CD4-positive, alpha-beta T cell treated with Interleukin-15 for 1 hour (primary cell): ENCODE results near the gene FAM227A.

ENCODE experiments used
- DNase-seq: peaks from one replicate; pipeline ENCODE4 v3.0.0-alpha.2; 2020

The FAM227A gene

DNA sequence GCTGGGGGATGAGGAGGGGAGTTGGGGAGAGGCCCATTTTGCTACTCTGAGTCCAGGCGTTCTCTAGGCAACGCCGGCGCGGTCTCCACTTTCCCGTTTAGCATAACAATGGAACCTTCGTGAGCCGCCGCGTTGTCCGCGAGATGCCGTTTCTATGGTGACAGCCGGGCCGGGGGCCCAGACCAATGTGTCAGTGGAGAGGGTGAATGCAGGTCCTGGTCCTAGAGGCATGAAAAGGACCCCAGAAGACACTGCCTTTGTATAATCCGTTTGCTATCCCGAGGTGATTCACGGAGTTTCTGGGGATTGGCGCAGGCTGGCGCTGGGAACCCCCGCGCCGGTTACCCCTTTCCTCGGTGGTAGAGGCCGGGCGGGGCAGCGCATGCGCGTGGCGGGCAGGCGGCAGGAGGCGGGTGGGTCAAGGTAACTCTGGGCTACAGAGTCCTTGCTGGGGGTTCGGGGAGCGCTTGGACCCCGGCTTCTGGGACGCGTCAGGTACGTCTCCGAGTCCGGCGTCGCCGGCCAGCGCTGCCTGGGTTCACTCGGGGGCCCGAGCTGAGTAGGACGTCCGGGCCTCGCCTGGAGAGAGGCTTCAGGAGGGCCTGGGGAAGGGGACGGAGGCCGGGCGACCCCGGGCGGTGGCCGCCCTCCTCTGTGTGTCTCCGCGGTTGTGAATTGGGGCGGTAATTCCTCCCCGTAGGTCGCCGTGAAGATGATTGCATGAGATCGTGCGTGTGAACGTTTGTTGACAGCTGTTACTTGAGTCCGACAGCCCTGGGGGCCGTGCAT, at the start of gene FAM227A, which contains the start of gene CBY1:
Gene FAM227A (minus strand): TSS at position 137 of the 789 bp plus-strand sequence. CDS start 6,224 bp downstream, outside the sequence.
Gene CBY1 (plus strand): TSS at position 383 of the 789 bp plus-strand sequence. CDS start 11,417 bp downstream, outside the sequence.
- peak; percentile 85 for DNase-seq

DNA sequence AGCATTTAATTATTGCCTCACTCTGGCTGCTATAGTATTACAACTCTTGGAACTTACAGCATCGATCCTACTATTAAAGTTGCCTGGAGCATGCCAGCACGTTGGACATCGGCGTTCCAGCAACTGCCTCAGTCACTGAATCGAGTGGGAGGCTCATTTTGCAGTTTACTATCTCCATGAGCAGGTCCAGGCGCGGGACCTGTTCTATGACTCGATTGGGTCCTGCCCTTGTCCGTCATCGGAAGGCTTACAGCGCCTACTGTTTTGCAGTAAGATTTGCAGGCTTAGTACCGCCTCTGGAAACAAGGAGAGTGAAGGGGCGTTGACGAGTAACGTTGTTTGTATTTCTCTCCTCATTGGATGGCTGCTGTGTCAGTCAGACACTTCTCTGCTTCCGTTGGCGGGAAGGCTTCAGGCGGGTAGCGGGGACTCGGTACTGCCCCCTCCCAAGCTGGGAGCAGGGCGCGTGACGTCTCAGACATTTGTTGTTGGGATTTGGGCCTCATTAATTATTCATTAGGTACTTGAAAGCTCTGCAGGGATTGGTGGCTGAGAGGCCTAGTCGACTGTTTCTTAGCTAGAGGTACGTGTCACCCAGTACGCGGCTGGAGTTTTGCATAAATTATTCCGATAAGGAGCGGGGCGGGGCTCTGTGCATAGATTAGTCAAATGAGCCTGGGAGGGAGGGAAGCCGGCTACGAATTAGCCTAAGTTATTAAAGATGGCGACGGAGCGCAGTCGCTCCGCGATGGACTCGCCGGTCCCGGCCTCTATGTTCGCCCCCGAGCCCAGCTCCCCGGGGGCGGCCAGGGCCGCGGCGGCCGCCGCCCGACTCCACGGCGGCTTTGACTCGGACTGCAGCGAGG, 49.3 kb upstream of the FAM227A start, which contains the start of gene GTPBP1:
Gene GTPBP1 (plus strand): TSS at position 710 of the 866 bp plus-strand sequence. CDS start 12 bp downstream, at position 722.
- DNase-seq, result peak; percentile 100

DNA sequence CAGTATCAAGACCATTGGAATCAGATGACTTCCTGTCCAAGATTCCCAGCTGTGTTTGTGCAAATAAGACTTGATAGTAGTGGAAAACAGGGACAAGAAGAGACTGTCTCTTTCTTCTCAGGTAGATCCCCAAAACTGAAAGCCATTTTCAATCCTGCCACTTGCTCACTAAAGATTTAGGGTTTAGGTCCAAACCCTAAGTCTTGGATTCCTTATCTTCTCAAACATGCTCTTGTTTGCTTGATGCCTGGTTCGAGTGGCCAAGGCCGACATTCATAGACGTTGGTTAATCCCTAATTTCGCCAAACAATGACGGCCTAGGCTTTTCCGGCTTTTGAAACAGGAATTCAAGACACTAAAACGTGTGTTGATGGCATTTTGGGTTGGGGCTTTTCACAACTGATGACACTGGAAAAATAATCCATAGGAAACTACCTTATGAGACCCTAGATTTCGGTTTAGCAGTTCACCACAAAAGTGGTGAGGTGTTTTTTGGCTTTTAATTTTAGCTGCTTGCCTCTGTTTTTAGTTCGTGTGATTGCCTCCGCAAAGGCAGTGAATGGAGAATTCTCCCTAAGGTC, 48.6 kb upstream of the FAM227A start:
- no peak for DNase-seq

DNA sequence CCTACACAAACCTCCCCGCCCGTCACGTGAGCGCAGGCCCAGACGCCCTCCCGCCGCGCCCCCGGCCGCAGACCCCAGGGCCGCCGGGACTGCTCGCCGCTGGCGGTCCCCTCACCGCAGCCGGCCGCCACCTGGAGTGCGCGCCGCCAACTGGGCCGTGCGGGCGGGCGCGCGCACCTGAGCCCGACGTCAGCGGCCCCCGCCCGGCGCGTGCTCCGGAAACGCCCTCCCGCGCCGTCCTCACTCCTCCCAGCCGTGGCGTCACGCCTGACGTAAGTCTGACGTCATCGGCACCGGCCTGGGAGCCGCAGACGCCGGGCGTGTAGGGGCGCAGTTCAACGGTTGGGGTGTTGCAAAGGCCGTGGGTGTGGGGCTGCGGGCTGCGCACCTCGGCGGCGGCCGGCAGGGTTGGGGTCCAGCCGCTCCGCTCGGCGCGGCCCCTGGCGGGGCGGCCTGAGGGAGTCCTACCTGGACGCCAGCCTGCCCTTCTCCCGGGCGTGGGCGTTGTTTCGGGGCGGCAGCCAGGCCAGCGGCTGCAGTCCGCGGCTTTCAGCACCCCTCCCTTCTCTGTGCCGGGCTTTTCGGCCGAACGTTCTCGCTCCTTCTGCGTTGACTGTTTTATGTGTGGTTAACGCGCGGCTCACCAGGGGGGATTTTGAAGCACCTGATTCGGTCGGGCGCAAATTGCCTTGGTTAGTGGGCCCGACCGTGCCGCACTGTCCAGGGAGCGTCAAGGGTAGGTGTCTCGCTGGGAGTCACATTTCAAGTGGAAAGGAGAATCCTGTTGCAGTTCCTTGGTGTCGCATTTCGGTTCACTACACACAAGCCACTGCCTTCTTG, 44.8 kb upstream of the FAM227A start, which contains the start of gene JOSD1:
Gene JOSD1 (minus strand): TSS at position 155 of the 840 bp plus-strand sequence. CDS start 956 bp downstream, outside the sequence.
- DNase-seq, result peak; percentile 97

DNA sequence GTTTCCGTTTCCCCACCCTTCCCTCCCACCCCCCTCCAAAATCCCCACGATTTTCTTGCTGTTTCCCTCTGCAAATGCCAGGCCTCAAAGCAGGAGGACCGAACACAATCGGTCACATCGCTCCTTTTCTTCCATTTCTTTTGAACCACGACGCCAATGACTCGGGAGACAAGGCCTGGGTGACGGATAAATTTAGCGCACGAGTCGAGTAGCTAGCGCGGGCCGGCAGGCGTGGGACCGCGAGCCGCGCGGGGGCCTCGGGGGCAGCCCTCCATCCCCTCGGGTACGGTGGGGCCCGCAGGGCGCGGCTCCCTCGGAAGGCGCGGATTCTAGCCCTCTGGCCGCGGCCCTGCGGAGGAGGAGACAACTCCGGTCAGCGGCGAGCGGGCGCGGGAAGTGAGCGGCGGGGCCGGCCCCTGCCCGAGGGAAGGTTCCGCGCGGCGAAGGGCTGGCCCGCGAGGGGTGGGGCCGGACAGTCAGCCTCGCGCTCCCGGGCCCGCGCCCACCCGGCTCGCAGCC, 44.1 kb upstream of the FAM227A start:
- no peak for DNase-seq

DNA sequence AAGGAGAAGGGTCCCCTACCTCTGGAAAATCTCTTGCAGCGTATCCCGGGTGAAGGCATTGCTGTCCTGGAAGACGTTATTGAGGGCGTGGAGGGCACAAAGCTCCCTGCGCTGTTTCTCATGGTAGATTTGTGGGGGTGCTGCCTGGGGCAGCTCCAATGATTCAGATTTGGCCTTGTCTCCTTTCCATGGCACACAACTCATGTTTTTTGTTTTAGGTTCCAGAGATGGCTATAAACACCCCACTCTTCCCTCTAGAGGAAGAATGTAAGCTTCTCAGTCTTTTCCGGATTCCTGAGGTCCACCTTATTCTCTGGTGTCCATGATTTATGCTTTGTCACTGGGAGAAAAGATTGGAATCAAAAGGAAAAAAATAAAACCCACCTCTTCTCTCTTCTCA, 43.6 kb upstream of the FAM227A start:
- no peak for DNase-seq

DNA sequence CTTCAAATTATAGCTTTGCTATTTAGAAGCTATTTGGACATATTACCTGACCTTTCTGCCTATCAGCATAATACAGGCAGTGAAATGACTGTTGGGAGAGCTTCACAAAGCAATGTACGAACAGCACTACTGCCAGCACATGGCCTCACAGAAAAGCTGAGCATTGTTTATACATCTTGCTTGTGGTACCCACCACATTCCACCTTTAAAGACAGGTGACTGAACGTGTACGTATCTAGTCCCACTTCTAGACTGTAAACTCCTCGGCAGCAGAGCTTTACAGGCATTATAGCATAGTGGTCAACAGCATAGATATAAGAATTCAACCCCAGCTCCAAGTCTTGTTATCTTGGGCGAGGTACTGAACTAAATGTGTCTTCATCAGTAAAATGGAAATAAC, 43.0 kb upstream of the FAM227A start:
- DNase-seq, result no peak

DNA sequence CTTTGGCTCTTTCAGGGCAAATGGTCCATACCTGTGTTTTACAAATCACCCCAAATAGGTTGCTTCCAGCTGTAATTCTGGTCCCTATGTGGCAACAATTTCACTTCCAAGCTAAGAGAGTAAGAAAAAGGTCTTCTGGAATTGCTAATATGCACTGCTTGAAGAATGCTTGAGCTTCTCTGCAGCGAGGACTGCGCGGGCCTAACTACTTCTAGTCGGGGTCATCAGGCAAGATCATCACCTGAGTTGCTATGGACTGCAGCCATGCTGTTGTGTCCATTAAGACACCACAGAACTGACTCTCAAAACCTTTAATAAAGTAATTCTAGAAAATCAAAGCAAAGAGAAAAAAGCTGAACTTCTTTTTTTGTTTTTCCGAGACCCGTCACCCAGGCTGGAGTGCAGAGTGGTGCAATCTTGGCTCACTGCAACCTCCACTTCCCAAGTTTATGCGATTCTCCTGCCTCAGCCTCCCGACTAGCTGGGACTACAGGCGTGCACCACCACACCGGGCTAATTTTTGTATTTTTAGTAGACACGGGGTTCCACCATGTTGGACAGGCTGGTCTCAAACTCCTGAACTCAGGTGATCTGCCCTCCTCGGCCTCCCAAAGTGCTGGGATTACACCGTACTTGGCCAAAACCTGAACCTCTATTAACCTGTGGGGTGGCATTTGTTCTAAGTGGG, 42.4 kb upstream of the FAM227A start:
- DNase-seq, result no peak

DNA sequence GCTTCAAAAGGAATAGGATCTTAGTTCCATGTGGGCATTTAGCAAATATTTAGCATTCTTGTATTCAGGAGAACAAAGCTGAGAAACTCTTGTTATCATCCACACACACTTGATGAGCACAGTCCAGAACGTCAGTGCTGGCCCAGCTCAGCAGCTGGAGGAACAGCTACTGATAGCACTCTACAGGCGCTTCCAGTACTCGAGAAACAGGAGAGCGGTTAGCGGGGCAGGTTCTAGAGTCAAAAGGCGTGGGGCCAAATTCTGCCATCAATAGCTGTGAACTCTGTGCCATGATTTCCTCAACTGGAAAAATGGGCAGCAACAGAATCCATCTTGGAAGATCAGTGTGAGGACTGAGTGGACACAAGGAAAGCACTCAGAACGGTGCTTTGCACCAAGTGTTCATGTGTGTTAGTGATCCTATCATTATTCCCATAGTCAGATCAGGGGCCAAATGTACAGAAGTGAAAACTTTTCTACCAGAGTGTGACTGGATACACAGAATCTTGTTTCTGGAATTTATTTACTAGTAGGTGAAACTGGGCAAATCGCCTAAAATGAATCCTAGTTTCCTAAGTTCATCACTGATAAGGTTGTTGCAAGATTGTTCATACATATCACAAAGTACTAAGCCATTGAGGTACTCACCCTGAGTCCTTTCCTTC, 41.4 kb upstream of the FAM227A start:
- DNase-seq, result no peak

DNA sequence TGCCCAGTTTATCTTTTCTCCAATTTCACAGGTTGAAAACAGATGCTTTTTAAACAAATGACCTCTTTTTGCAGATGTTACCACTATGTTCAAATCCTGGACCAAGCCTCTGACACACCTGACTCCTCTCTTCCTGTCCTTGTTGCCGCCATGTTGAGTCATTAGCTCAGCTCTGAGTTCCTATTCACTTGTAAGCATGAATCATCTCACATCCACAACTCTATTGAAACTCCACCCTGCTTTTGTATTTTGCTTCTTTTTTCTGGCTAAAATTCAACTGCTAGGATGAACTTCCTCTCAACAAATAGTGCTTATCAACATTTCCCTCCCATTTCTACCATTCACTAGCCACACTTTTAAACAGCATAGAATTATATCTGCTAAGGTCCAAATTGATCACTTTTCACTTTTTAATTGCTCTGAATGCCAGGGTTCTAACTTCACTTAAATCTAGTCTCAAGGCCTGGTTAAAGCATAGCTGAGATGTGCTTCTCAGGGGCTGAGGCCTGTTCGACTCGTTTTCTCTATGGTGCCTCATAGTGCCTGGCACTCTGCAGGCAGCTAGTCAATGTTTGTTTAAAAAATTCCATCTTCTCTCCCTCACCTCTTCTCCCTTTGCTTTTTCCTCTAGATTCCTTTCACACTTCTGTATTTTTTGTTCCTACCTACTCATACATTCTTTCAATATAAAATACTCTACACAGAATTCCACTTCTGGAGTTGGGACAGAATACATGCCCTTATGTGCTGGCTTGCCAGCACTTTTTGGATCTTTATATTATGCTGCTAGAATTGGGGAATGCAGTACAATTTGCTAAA, 40.6 kb upstream of the FAM227A start:
- peak; percentile 46 for DNase-seq

DNA sequence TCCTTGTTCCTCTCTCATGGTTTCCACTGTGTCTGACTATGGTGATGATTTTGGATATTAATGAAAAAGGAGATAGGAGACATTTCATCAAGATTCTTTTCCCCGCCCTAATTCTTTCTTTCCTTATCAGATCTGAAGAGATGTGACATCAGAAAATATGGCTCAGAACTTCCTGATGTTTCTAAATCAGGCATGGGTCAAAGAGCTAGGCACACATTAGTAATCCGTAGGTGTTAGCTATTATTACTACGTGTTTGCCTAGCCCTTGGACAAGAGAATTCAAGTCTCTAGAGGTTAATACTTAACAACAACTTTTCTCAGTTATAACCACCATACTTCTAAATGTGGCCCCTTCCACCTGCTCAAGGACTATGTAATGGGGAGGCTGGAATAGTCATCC, 38.7 kb upstream of the FAM227A start:
- no peak for DNase-seq

DNA sequence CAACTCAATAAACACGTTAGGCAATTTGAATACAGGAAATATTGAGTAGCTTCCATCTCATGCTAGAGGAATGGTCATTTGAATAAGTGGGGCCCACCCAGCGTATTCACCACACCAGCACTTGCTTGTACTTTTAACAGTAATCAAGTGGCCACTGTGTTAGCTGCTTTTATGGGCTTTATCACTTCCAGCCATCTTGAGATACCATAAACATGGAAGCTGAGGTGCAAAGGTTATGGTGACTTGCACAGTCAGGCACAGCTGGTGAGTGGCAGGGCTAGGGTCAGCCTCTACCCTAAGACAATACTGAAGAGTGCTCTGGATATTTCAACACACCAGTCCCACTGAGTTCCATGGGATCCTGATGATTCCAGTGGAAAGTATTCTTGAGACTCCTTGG, 37.9 kb upstream of the FAM227A start:
- DNase-seq, result no peak

DNA sequence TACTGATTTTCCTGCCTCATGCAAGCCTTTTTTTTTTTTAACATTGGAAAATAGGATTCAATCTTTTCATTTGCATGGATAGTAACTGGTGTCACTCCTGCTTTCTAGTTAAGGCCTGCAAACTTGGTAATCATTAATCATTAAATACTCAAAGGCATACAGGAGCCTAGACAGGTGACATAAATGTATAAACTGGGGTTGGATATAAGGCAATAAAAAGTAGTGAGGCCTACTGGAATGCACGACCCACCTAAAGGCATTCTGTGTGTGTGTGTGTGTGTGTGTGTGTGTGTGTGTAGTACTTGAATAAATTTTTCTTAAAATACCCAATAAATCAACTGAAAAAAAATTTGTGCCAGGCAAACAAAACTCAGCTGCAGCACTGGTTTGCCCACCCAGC, 33.5 kb upstream of the FAM227A start:
- no peak for DNase-seq

DNA sequence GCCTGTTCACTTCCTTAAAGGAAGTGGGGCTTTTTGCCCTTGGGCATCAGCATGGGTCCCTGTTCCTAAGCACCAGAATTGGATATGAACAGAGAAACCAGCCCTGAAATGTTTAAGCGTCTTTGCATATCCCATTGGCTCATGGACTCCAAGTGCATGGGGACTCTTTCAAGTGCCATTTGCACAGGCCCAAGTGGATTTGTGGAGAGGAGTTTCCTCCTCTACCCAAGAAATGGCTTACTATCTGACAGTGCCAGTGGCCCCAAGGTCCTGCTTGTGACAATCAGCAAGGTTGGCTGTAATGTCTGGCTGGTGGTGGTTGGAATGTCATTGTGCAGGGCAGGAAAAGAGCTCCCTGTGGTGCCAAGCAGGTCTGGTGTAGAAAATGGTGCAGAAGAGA, 29.6 kb upstream of the FAM227A start:
- DNase-seq, result no peak

DNA sequence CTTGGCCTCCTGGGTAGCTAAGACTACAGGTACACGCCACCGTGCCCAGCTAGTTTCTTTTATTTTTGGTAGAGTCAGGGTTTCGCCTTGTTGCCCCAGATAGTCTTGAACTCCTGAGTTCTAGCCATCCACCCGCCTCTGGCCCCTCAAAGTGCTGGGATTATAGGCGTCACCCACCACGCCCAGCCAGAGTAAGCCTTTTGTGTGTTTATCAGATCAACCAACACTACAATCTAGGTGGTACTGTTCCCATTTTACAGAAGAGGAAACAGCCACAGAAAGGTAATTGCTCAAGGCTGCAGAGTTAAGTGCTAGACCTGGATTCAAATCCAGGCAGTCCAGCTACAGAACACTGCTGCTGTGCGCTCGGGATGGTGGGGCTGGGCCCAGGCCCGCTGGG, 28.7 kb upstream of the FAM227A start:
- no peak for DNase-seq

DNA sequence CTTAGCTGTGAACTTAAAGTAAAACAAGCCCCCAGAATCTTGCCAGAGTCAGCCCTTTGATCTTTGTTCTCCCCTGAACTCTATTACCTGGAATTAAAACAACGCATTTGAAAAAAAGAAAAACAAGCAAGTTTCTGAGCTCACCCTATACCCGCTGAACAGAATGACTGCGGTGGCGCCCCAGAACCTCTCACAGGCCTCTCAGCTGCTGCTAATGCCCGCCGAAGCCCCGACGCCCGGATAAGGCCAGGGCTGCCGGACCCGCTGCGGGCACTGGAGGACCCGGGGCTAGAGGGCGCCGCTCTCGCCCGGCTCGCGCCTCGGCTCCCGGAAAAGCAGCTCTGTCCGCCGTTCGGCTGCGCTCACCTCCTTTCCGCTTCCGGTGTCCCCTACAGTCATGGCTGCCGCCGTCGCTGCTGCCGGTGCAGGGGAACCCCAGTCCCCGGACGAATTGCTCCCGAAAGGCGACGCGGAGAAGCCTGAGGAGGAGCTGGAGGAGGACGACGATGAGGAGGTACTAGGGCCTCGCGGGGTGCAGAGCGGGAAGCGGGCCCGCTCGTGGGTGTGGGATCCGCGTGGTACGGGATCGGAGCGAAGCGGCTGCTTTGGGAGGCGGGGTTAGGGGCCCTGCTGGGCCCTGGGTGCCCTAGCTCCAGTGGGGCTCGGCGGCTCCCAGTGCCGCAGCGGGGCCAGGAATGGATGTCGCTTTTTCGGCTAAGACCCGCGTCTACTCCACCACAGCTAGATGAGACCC, 25.6 kb upstream of the FAM227A start, which contains the start of gene TOMM22:
Gene TOMM22 (plus strand): TSS at position 376 of the 754 bp plus-strand sequence. CDS start 22 bp downstream, at position 398.
- peak; percentile 86 for DNase-seq

DNA sequence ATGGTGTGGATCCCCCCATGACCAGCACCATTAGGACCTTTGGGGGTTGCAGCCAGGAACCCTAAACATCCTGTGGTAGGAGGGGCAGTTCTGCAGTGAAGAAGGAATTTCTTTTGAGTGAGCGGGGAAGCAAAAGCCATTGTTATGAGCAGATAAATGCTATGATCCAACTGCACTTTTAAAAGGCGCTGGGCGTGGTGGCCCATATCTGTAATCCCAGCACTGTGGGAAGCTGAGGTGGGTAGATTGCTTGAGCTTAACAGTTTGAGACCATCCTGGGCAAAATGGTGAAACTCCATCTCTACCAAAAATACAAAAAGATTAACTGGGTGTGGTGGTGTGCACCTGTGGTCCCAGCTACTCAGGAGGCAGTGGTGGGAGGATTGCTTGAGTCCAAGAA, 19.6 kb upstream of the FAM227A start:
- DNase-seq, result no peak

DNA sequence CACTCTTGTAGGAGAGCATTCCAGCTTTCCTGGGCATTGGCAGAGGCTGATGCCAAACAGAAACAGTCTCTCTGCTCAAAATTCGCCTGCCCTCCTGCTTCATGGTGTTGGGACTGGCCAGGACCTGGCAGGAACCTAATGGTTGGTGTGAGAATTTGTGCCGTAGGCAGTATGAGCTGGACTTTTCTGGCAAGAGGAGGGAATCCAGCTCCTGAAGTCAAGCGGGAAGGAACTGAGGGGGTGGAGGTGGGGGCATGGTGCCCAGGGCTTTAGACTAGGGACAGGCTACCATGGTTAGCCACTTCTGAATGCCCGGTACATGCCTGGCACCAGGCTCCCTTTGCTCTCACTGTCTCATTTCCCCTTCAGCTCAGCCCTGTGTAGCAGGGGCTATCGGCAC, 18.7 kb upstream of the FAM227A start:
- DNase-seq, result no peak
